SJSA1 (cell line): ENCODE results near the gene NUP98. TPM values are rescaled to one million over a fixed set of nuclear protein-coding genes. Genes with fewer than 3 reads are reported as not detected.

ENCODE experiments used
- DNase-seq, 2 experiments: peaks; one replicate each; pipeline ENCODE4 v3.0.0-alpha.2; 2015 to 2020; ENCODE audit warnings: low spot score in 2 of 2, low read depth in 1 of 2
- H3K27ac ChIP-seq: fragments of 250-450 bp; sonication (Bioruptor Pico); 2 replicates; pipeline ENCODE4 v1.5.1; 2020; ENCODE audit warnings: mild to moderate bottlenecking, moderate library complexity
- H3K27me3 ChIP-seq: fragments of 250-450 bp; sonication (Bioruptor Pico); replicated peaks from 2 replicates; pipeline ENCODE4 v1.5.1; 2020; ENCODE audit warnings: mild to moderate bottlenecking, moderate library complexity
- H3K36me3 ChIP-seq: fragments of 250-450 bp; sonication (Bioruptor Pico); 2 replicates; pipeline ENCODE4 v1.5.1; 2020; ENCODE audit warnings: mild to moderate bottlenecking
- H3K4me1 ChIP-seq: fragments of 250-450 bp; sonication (Bioruptor Pico); replicated peaks from 2 replicates; pipeline ENCODE4 v1.6.1; 2021; ENCODE audit warnings: mild to moderate bottlenecking
- H3K4me3 ChIP-seq: fragments of 250-450 bp; sonication (Bioruptor Pico); 2 replicates; pipeline ENCODE4 v1.5.1; 2020; ENCODE audit warnings: mild to moderate bottlenecking
- H3K9me3 ChIP-seq: fragments of 250-450 bp; sonication (Bioruptor Pico); replicated peaks from 2 replicates; pipeline ENCODE4 v1.5.1; 2020; ENCODE audit warnings: mild to moderate bottlenecking
- total RNA-seq: library from RNA; depleted of rRNA; stranded (reverse); fragments of >200 nt; shearing (Covaris generic); gene quantifications from 2 replicates; pipeline ENCODE4 v1.2.3, GENCODE V29; 2014; rRNA removed

NUP98 gene
- total RNA-seq, 1 experiment from 2014 or later, result 186 TPM

DNA sequence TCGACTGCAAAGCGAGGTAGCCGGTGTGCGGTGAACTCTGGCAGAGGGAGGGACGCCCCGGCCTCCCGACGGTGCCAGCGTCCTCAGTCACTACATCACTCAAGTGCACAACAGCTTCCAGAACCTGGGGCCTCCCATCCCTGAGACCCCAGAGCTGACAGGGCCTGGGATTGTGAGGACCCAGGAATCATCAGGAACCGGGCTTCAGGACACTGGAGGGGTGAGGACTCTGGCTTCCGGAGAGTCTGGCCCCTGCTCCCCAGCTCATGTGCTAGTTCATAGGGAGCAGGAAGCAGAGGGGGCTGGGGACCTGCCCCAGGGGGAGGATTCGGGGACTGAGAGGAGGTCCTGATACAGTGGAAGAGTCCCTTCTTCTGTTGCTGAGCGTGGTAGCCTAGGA is 160.2 kb downstream of the NUP98 start:
- Histone ChIP-seq H3K4me1 (peaks cover 3% of the 10 kb centered on the region), H3K4me3 (no peak overlapping the region), H3K36me3 (peaks cover 2% of the 10 kb centered on the region; the same call in 1 of the 2 replicates), H3K9me3 (0 out of 2 replicates have a peak, but pooled peaks cover 5% of the 10 kb centered on the region), H3K27me3 (peaks cover 23% of the 10 kb centered on the region), H3K27ac (no peak overlapping the region)
- DNase-seq, result no peak

DNA sequence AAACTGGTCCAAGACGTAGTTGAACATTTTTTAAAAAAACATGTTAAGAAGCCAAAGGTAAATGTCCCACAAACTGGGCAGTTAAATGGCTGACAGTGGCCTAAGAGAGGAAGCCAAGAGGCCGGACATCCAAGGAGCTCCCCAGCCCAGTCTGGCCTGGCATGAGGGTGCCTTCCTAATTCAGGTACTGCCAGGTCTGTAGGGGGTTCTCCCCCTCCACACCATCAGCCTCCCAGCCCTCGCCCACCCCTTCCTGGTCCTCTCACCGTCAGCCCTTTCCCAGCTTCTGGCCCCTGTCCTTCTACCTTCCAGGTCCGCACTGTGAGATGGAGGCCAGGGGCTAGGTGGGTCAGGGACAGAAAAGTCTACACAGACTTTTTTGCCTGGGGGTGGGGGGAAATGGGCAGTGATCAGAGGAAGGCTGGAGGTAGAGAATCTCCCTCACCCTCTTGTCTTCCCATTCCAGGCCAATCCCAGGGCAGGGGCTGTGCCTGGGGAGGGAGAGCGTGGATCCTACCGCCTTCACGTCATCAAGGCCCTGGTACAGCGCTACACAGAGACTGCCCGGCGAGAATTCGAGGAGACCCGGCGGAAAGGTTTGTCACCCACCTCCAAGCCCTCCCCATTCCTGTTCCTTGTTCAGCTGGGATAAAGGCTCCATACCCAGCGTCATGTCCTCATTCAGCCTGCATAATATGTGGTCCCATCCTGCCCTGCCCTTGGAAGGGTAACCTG is 161.5 kb downstream of the NUP98 start:
- Histone ChIP-seq H3K9me3 (0 out of 2 replicates have a peak, but pooled peaks cover 3% of the 10 kb centered on the region), H3K27ac (no peak overlapping the region), H3K27me3 (peaks cover 10% of the 10 kb centered on the region), H3K36me3 (no peaks in the 10 kb centered on the region), H3K4me1 (no peaks in the 10 kb centered on the region), H3K4me3 (no peak overlapping the region)
- DNase-seq, result no peak

DNA sequence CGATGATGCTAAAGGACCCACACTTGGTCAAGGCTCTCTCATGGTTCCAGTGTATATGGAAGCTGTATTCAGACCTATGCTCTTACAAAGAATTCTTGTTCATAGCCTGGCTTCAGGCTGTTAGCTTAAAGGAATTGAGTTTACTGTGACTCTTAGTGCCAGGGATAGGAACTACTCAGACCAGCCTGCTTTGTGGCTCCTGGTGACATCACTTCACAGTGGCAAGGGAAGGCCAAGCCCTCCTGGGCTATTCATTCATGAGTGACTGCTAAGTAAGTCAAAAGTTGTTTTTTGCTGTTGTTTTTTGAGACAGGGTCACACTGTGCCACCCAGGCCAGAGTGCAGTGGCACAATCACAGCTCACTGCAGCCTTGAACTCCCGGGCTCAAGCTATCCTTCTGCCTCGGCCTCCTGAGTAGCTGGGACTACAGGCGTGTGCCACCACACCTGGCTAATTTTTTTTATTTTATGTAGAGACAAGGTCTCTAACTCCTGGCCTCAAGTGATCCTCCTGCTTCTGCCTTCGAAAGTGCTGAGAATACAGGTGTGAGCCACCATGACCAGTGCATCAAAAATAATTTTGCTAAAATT is 165.2 kb downstream of the NUP98 start:
- H3K36me3 ChIP-seq, result no peaks in the 10 kb centered on the region
- 0 out of 2 replicates have a peak, but pooled peaks cover 3% of the 10 kb centered on the region for H3K9me3 ChIP-seq
- H3K27ac ChIP-seq, result no peak overlapping the region
- H3K27me3 ChIP-seq, result peaks cover 10% of the 10 kb centered on the region
- DNase-seq, result no peak
- no peak overlapping the region for H3K4me3 ChIP-seq
- H3K4me1 ChIP-seq, result no peaks in the 10 kb centered on the region

GRCh38 chr11:3631331-3631730 is 166.0 kb downstream of the NUP98 start:
- DNase-seq, result no peak
- Histone ChIP-seq H3K27ac (no peak overlapping the region), H3K4me3 (no peak overlapping the region)

GRCh38 chr11:3627291-3627690 is 170.1 kb downstream of the NUP98 start:
- Histone ChIP-seq H3K4me3 (no peak overlapping the region), H3K9me3 (no peaks in the 10 kb centered on the region), H3K36me3 (no peaks in the 10 kb centered on the region), H3K27ac (no peak overlapping the region), H3K4me1 (no peaks in the 10 kb centered on the region), H3K27me3 (no peaks in the 10 kb centered on the region)
- DNase-seq, result no peak

More at GRCh38 chr11:3631331-3631730, 166.0 kb downstream of the NUP98 start:
- no peaks in the 10 kb centered on the region for H3K36me3 ChIP-seq
- H3K27me3 ChIP-seq, result peaks cover 7% of the 10 kb centered on the region
- no peaks in the 10 kb centered on the region for H3K4me1 ChIP-seq
- H3K9me3 ChIP-seq, result 0 out of 2 replicates have a peak, but pooled peaks cover 3% of the 10 kb centered on the region

DNA sequence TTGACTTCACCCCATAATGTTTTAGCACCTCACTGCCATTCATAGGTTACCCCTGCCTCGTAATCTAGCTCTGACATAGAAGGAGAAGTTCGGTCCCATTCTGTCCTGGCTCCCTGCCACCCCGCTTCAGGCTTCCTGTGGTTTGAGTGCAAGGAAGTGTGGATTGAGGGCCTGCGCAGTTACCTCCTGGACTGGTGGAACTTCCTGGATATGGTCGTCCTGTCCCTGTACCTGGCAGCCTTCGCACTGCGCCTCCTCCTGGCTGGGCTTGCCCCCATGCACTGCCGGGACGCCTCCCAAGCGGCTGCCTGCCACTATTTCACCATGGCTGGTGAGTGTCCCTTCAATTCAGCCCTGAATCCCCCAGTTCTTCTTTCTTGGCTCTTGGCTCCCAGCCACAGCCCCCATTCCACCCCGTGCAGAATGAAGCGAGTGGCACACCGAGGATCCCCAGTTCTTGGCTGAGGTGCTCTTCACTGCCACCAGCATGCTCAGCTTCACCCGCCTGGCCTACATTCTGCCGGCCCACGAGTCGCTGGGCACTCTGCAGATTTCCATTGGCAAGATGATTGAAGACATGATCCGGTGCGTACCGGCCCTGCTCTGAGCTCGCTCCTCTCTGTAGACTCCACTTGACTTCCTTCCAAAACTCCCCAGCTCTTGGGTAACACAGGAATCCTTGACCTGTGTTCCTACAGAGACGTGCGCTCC is 170.9 kb downstream of the NUP98 start:
- Histone ChIP-seq H3K4me1 (no peaks in the 10 kb centered on the region), H3K27ac (no peak overlapping the region), H3K36me3 (no peaks in the 10 kb centered on the region), H3K27me3 (no peaks in the 10 kb centered on the region), H3K9me3 (no peaks in the 10 kb centered on the region), H3K4me3 (no peak overlapping the region)
- no peak for DNase-seq

Other genes starting within 250 kb of the NUP98 start
- gene ART5, start 155.6 kb downstream of the NUP98 start, total RNA-seq, result not detected in 2 replicates
- gene ART1, start 152.4 kb downstream of the NUP98 start, total RNA-seq, result not detected in 2 replicates
- 0.28 and 0.71 TPM in 2 replicates for gene CHRNA10, start 126.2 kb downstream of the NUP98 start, total RNA-seq
- gene PGAP2, start 11.0 kb upstream of the NUP98 start, total RNA-seq, result 6.7 and 16.1 TPM in 2 replicates
- 22.1 and 39.9 TPM in 2 replicates for gene RHOG, start 43.4 kb upstream of the NUP98 start, total RNA-seq
- 87.2 and 99.9 TPM in 2 replicates for gene STIM1, start 58.1 kb upstream of the NUP98 start, total RNA-seq